NCI-H2227 treated with DMSO at 0.1 percent for 48 hours (cell line): ENCODE data around the gene GLIPR2.

ENCODE experiments used
- DNase-seq: peaks from one replicate; lab custom pipeline; 2025; lab: John Stamatoyannopoulos, UW

Gene GLIPR2

DNA sequence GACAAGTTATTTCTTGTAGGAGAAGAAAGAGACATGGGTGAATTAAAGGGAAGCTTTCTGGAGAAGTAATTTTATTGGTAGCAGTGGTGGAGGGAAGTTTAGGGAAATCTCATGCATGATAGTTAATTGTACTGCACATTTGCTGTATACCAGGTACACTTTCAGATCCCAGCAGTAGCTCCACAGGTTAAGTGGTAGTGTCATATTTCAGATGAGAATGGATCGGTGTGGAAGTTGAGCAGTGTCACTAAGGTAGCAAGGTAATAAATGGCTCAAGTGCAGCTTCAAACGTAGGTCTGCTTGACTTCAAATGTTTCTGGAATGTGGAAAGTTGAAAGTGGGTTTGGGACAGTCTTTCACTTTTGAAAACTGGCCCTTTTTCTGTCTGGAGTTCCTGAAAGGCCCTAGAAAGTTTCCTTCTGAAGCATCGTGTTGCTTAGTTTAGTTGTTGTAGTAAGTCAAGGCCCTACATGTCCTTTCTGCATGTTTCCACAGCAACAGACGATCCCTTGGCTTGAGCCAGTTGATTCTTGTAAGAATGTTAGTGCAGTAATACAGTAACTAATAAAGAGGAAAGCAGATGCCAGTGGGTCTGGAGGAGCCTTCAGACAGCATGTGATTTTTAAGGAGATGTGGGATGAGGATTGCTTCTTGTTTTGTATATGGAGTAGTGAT lies 57.9 kb downstream of the GLIPR2 start:
- DNase-seq, result no peak

DNA sequence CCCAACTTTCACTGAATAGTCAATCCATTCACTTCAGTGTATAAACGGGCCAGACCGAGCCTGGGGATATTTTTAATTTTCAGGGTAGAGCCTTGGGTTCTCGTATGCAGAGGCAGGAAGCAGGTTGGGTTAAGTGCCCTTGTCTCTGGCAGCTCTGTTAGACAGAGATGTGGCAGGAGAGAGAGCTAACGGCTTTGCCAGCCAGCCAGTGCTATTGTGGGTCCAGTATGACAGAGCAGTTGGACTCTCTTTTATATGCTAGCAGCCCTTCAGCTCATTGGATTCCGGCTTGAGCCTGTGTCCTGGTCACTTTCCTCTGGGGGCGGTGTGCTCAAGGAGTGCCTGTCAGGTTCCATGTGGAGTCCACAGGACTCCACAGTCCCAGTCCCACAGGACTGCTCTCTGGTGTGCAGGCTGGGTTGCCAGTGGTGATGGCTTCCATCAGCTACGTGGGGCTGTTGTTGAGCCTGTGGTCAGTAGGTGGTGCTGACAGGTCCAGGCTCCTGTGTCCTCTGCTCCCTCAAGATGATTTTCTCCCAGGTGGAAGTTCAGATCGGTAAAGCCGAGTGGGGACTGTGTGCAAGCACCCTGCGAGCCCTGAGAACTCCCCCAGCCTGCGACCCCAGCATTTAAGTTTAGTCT lies 68.5 kb downstream of the GLIPR2 start:
- no peak for DNase-seq

DNA sequence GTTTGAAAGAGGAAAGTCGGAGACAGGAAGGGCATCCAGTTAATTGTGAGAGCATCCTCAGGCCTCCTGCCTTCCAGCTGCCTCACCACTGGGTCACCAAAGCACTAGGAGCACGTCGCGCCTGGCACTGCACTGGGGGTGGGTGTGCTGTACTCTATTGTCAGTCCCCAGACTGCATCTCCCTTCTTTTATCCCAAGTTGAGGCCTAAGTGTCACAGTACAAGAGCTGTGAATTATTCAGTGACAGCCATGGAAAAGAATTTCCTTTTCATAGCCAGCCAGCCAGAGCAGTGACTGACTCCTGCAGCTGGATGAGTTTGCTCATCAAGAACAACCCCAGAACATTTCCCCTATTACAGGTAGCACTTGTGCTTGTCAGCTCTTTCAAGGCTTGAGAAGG lies 70.5 kb downstream of the GLIPR2 start:
- no peak for DNase-seq

DNA sequence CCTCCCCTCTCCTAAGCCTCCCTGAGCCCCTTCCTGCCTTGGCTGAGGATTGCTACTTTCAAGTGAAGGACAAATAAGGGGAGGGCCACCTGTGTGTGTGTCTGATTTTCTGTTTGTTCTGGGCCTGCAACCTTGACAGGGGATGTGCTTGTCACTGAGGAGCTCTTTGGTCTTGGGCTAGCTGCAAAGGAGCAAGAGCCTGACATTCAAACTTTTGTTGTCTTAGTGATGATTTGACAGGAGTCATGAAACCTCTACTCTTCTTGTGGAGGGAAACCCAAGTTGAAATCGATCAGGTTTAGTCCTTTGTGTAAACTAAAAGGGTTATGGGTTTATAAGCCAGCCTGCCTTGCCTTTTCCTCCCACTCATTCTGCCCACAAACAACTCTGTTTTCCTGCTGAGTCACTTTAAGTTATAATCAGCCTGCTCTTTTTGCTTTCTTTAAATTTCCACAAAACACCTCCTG lies 71.0 kb downstream of the GLIPR2 start:
- no peak for DNase-seq

DNA sequence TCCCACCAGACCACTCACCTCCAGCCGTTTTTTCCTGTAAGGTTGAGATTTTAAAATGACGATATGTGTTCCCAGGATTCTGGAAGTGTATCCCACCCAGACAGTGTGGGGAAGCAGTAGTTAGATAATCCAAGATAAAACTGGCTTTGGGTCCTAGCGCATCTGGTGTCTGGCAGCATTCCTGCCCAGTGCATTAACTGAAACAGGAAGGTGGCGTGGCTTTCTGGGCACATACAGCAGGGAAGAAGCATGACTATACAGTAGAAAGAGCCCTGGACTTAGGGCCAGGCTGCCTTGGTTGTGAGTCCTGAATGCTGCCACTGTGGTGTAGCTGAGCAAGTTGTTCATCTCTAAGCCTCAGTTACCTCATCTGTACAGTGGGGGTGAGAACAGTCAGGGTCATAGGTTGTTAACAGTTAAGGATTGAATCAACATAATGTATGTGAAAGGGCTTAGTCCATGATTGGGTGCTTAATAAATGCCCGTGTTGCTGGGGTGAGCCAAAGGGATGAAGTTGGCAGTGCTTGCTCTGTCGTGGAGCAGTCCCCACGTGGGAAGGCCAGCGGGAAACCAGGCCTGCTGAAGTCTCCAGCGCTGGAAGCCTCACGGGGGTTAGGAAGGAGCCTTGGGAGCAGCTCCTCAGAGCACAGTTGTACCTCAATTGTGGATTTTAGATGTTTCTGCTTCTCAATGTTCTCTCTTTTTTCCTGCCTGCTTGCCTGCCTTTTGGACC lies 72.2 kb downstream of the GLIPR2 start:
- DNase-seq, result no peak

DNA sequence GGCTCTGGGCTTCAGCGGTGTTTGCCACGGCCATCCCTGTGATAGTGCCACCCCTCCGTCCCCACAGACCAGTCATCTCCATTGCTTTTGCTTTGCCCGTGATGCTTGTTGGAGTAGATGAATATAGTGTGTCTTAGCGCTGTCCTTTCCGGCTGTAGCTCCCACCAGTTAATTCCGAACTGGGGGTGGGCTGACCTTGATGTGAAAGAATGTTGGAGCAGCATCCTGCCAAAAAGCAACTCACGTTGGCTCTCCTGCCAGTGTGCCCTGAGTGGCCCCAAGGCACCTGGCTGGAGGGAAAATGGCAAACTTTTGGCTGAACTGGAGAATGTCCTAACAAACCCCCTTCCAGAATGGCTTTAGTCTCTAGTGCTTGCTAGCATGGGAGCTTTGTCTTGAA lies 74.2 kb downstream of the GLIPR2 start:
- no peak for DNase-seq

DNA sequence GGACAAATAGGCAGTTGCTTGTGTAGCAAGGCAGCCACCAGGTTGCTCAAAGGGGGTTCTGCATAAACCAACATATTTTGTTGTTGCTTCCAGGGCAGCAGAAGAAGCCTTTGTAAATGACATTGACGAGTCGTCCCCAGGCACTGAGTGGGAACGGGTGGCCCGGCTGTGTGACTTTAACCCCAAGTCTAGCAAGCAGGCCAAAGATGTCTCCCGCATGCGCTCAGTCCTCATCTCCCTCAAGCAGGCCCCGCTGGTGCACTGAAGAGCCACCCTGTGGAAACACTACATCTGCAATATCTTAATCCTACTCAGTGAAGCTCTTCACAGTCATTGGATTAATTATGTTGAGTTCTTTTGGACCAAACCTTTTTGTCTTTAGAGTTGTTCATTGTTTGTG lies 75.0 kb downstream of the GLIPR2 start:
- no peak for DNase-seq

DNA sequence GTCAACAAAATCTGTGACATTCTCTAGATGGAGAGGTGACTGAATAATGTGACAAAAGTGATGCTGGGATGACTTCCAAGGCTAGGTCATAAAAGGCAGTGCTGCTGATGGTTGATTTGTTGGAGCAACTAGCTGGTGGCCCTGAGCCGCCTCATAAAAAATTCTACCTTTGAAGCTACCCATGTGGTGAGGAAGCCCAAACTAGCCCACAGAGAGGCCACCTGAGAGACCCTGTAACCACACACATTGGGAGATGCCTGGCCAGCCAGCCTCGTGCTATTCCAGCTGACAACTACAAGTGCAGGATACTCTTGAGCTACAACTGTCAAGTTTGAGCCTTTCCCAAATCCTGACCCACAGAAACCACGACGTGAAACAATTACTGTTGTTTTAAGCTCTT lies 76.9 kb downstream of the GLIPR2 start:
- no peak for DNase-seq
